HEK293T (cell line): ENCODE measurements around the gene PRKG1.

ENCODE experiments used
- ARNT ChIP-seq: fragments of 450-650 bp; IDR thresholded peaks from 2 replicates; pipeline ENCODE4 v1.6.1; 2017; ENCODE audit warnings: mild to moderate bottlenecking
- ELF4 ChIP-seq: fragments of 450-650 bp; IDR thresholded peaks from 2 replicates; pipeline ENCODE4 v1.6.1; 2017; ENCODE audit warnings: antibody characterized with exemption
- FOXK2 ChIP-seq: fragments of 450-650 bp; IDR thresholded peaks from 2 replicates; pipeline ENCODE4 v1.6.1; 2016; ENCODE audit warnings: mild to moderate bottlenecking
- FOXM1 ChIP-seq: fragments of 450-650 bp; IDR thresholded peaks from 2 replicates; pipeline ENCODE4 v1.6.1; 2017; ENCODE audit warnings: mild to moderate bottlenecking, borderline replicate concordance
- HDGF ChIP-seq: fragments of 450-650 bp; IDR thresholded peaks from 2 replicates; pipeline ENCODE4 v1.6.1; 2017; ENCODE audit warnings: antibody characterized with exemption, borderline replicate concordance
- NFRKB ChIP-seq: fragments of 450-650 bp; IDR thresholded peaks from 2 replicates; pipeline ENCODE4 v1.6.1; 2016; ENCODE audit warnings: mild to moderate bottlenecking, moderate library complexity
- SP1 ChIP-seq: fragments of 450-650 bp; IDR thresholded peaks from 2 replicates; pipeline ENCODE4 v1.6.1; 2017
- TARDBP ChIP-seq: fragments of 450-650 bp; IDR thresholded peaks from 2 replicates; pipeline ENCODE4 v1.6.1; 2016
- ZNF384 ChIP-seq: fragments of 450-650 bp; IDR thresholded peaks from 2 replicates; pipeline ENCODE4 v1.6.1; 2016
- TF ChIP-seq, protein P1 (sequence below): fragments of 450-650 bp; IDR thresholded peaks from 2 replicates; pipeline ENCODE4 v1.6.1; 2016

DNA sequence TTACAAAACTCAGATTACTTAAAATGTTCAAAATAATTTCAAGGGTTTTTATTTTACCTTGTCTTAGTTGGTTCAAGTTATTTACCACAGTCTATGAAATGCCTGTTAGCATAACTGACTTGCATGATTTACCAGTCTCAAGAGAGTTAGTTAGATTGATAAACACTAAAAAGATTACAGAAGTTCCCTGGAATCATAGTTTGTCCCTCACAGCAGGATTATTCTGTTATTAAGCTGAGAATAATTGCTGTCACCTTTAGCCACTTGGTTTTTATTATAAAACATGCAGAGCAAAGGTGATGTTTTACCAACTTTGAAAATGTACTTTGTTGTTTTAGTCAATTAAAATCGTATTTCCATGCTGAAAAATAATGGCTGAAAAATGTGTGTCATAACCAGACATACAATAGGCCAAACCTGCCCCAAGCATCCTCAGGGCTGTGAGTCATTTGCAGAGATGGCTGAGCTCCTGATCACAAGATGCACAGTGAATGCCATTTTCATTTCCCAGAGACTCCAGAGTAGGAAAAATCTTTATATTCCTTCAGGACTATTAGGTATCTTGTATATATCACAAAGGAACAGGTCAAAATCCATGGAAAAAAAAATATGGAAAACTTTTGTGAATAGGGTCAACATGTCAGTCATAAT, 1152.0 kb downstream of the PRKG1 start:
- TF ChIP-seq ARNT (no peak), ZNF384 (no peak), ELF4 (no peak), HDGF (no peak), TARDBP (no peak), NFRKB (no peak), FOXM1 (no peak), FOXK2 (no peak), SP1 (no peak)
- TF ChIP-seq, protein P1, sequence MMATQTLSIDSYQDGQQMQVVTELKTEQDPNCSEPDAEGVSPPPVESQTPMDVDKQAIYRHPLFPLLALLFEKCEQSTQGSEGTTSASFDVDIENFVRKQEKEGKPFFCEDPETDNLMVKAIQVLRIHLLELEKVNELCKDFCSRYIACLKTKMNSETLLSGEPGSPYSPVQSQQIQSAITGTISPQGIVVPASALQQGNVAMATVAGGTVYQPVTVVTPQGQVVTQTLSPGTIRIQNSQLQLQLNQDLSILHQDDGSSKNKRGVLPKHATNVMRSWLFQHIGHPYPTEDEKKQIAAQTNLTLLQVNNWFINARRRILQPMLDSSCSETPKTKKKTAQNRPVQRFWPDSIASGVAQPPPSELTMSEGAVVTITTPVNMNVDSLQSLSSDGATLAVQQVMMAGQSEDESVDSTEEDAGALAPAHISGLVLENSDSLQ: no peak
